H9 (cell line): ENCODE data around the gene NENF. TPM values are rescaled to one million over a fixed set of nuclear protein-coding genes. Genes with fewer than 3 reads are reported as not detected.

Source experiments
- DNase-seq: peaks from one replicate; pipeline ENCODE4 v3.0.0-alpha.2; 2017
- H2AFZ ChIP-seq: one replicate; pipeline ENCODE4 v1.6.1; 2013; ENCODE audit warnings: mild to moderate bottlenecking, low read length, control low read depth, moderate library complexity
- H2AK5ac ChIP-seq: 2 replicates; pipeline ENCODE4 v1.6.1; 2013; ENCODE audit warnings: low read length, control low read depth, mixed read lengths; ENCODE audit not compliant: insufficient read length
- H2BK120ac ChIP-seq: one replicate; pipeline ENCODE4 v1.6.1; 2013; ENCODE audit warnings: low read depth, mild to moderate bottlenecking, low read length, control low read depth, inconsistent platforms; ENCODE audit not compliant: poor library complexity, severe bottlenecking
- H2BK12ac ChIP-seq: 2 replicates; pipeline ENCODE4 v1.6.1; 2013; ENCODE audit warnings: low read length, control low read depth, mixed read lengths, low read depth; ENCODE audit not compliant: insufficient read length
- H2BK15ac ChIP-seq: 2 replicates; pipeline ENCODE4 v1.6.1; 2013; ENCODE audit warnings: low read depth, low read length, control low read depth
- H2BK20ac ChIP-seq: one replicate; pipeline ENCODE4 v1.6.1; 2013; ENCODE audit warnings: low read depth, mild to moderate bottlenecking, low read length, control low read depth, inconsistent platforms; ENCODE audit not compliant: poor library complexity, severe bottlenecking
- H2BK5ac ChIP-seq: 2 replicates; pipeline ENCODE4 v1.6.1; 2013; ENCODE audit warnings: low read length, control low read depth, mixed read lengths; ENCODE audit not compliant: insufficient read length
- H3K14ac ChIP-seq: 2 replicates; pipeline ENCODE4 v1.6.1; 2013; ENCODE audit warnings: low read length, control low read depth; ENCODE audit not compliant: insufficient read depth
- H3K18ac ChIP-seq: 2 replicates; pipeline ENCODE4 v1.6.1; 2013; ENCODE audit warnings: low read depth, mild to moderate bottlenecking, mixed read lengths, low read length, control low read depth; ENCODE audit not compliant: insufficient read length
- H3K23ac ChIP-seq: 2 replicates; pipeline ENCODE4 v1.6.1; 2013; ENCODE audit warnings: low read length, control low read depth, mixed read lengths, low read depth; ENCODE audit not compliant: insufficient read length
- H3K23me2 ChIP-seq: 2 replicates; pipeline ENCODE4 v1.6.1; 2013; ENCODE audit warnings: low read depth, mild to moderate bottlenecking, mixed read lengths, low read length, control low read depth; ENCODE audit not compliant: insufficient read length, poor library complexity, severe bottlenecking
- H3K27ac ChIP-seq: 2 replicates; pipeline ENCODE4 v1.5.1; 2013; ENCODE audit warnings: low read length, control low read depth, mixed read lengths, low read depth; ENCODE audit not compliant: insufficient read length
- H3K27me3 ChIP-seq: 2 replicates; pipeline ENCODE4 v1.6.1; 2013; ENCODE audit warnings: low read length, control low read depth, inconsistent platforms; ENCODE audit not compliant: insufficient read depth
- H3K4ac ChIP-seq: 2 replicates; pipeline ENCODE4 v1.6.1; 2013; ENCODE audit warnings: low read depth, mild to moderate bottlenecking, control low read depth, inconsistent platforms, low read length, moderate library complexity
- H3K4me1 ChIP-seq: 2 replicates; pipeline ENCODE4 v1.6.1; 2013; ENCODE audit warnings: low read length, control low read depth, inconsistent platforms; ENCODE audit not compliant: insufficient read depth
- H3K4me2 ChIP-seq: 2 replicates; pipeline ENCODE4 v1.6.1; 2013; ENCODE audit warnings: low read length, control low read depth, mixed read lengths; ENCODE audit not compliant: insufficient read length, insufficient read depth
- H3K56ac ChIP-seq: 2 replicates; pipeline ENCODE4 v1.6.1; 2013; ENCODE audit warnings: low read depth, mild to moderate bottlenecking, mixed read lengths, low read length, control low read depth; ENCODE audit not compliant: insufficient read length
- H3K79me1 ChIP-seq: 2 replicates; pipeline ENCODE4 v1.6.1; 2013; ENCODE audit warnings: low read depth, mild to moderate bottlenecking, moderate library complexity, low read length, control low read depth, inconsistent platforms; ENCODE audit not compliant: insufficient read depth, poor library complexity, severe bottlenecking
- H3K79me2 ChIP-seq: 2 replicates; pipeline ENCODE4 v1.6.1; 2013; ENCODE audit warnings: low read length, control low read depth, inconsistent platforms; ENCODE audit not compliant: insufficient read depth
- H3K9ac ChIP-seq: 2 replicates; pipeline ENCODE4 v1.6.1; 2013; ENCODE audit warnings: low read length, control low read depth, mixed read lengths; ENCODE audit not compliant: insufficient read length; ENCODE audit errors: extremely low read depth
- H3K9me3 ChIP-seq: one replicate; pipeline ENCODE4 v1.6.1; 2013; ENCODE audit warnings: low read depth, low read length, inconsistent platforms; ENCODE audit not compliant: control insufficient read depth
- H3T11ph ChIP-seq: one replicate; pipeline ENCODE4 v1.6.1; 2013; ENCODE audit warnings: mild to moderate bottlenecking, low read length, control low read depth, inconsistent platforms
- H4K20me1 ChIP-seq: one replicate; pipeline ENCODE4 v1.6.1; 2013; ENCODE audit not compliant: control insufficient read depth, insufficient read length, insufficient read depth
- H4K5ac ChIP-seq: 2 replicates; pipeline ENCODE4 v1.6.1; 2013; ENCODE audit warnings: low read depth, mild to moderate bottlenecking, mixed read lengths, low read length, control low read depth; ENCODE audit not compliant: insufficient read length
- H4K8ac ChIP-seq: replicated peaks from 2 replicates; pipeline ENCODE4 v1.6.1; 2013; ENCODE audit warnings: low read length, control low read depth, mixed read lengths, low read depth; ENCODE audit not compliant: insufficient read length
- H4K91ac ChIP-seq: 2 replicates; pipeline ENCODE4 v1.6.1; 2013; ENCODE audit warnings: low read depth, mild to moderate bottlenecking, moderate library complexity, mixed read lengths, low read length, control low read depth; ENCODE audit not compliant: insufficient read length
- H3K27ac Mint-ChIP-seq, 3 experiments: 2 replicates in 2 of 3; 3 replicates in 1 of 3; pipeline ENCODE4 v1.8.0; 2020 to 2021; ENCODE audit warnings: mixed read lengths in 3 of 3, mild to moderate bottlenecking in 1 of 3, moderate library complexity in 1 of 3
- H3K27me3 Mint-ChIP-seq: 2 replicates; pipeline ENCODE4 v1.8.0; 2021; ENCODE audit warnings: low read depth, mild to moderate bottlenecking, moderate library complexity, mixed read lengths
- H3K36me3 Mint-ChIP-seq, 3 experiments: 2 replicates in 2 of 3; 3 replicates in 1 of 3; pipeline ENCODE4 v1.8.0; 2020 to 2021; ENCODE audit warnings: low read depth in 3 of 3, mixed read lengths in 3 of 3; ENCODE audit not compliant: insufficient read depth in 1 of 3
- H3K4me1 Mint-ChIP-seq, 2 experiments: 2 replicates each; pipeline ENCODE4 v1.8.0; 2020; ENCODE audit warnings: mixed read lengths in 2 of 2
- H3K4me3 Mint-ChIP-seq, 2 experiments: 2 replicates in 1 of 2; 3 replicates in 1 of 2; pipeline ENCODE4 v1.8.0; 2020 to 2021; ENCODE audit warnings: mild to moderate bottlenecking in 2 of 2, mixed read lengths in 2 of 2, moderate library complexity in 1 of 2
- H3K9me3 Mint-ChIP-seq, 2 experiments: 2 replicates in 1 of 2; 3 replicates in 1 of 2; pipeline ENCODE4 v1.8.0; 2020; ENCODE audit warnings: mild to moderate bottlenecking in 2 of 2, mixed read lengths in 2 of 2, moderate library complexity in 1 of 2
- CTCF ChIP-seq: fragments of 200-600 bp; sonication (generic); conservative IDR thresholded peaks from 3 replicates; pipeline ENCODE4 v1.8.0; 2021; ENCODE audit warnings: antibody characterized with exemption, mild to moderate bottlenecking
- WGBS: extraction: QIAGEN DNeasy Blood & Tissue Kit; methylation state at CpG from one replicate; pipeline ENCODE4 v1.1.7; 2013; ENCODE audit warnings: missing lambda C conversion rate, low lambda C conversion rate, mixed read lengths; ENCODE audit not compliant: insufficient read length; ENCODE audit errors: extremely low coverage; 5-methylcytosine and 5-hydroxymethylcytosine counted together
- total RNA-seq: library from RNA; stranded (reverse); gene quantifications from 2 replicates; pipeline ENCODE4 v1.2.1, GENCODE V29; 2021

Gene NENF
- total RNA-seq, 1 experiment from 2014 or later = 28.3 TPM

- no peaks in the 10 kb centered on the region for H3K9me3 ChIP-seq
- no peak overlapping the region for H4K91ac ChIP-seq
- no peaks in the 10 kb centered on the region for H3K4me1 ChIP-seq
- no peak for DNase-seq
- H3K56ac ChIP-seq = no peak overlapping the region
- no peak overlapping the region for H2BK20ac ChIP-seq
- no peak overlapping the region for H4K8ac ChIP-seq
- no peak overlapping the region for H3K18ac ChIP-seq
- no peak overlapping the region for H3K23ac ChIP-seq
- no peak overlapping the region for H2BK15ac ChIP-seq
- Mint-ChIP-seq H3K27ac (no peak overlapping the region), H3K4me3 (no peak overlapping the region), H3K36me3 (peaks cover 2 to 17% (median 8%) of the 10 kb centered on the region in 3 experiments; a peak in 4 of 7 replicates), H3K4me1 (no peaks in the 10 kb centered on the region), H3K9me3 (no peaks in the 10 kb centered on the region), H3K27me3 (no peaks in the 10 kb centered on the region)
- H3K9ac ChIP-seq = no peak overlapping the region
- no peak overlapping the region for H3K27ac ChIP-seq
- TF ChIP-seq CTCF = no peak
- no peak overlapping the region for H2BK5ac ChIP-seq
- no peak overlapping the region for H3K4me2 ChIP-seq
- no CpG with 5 or more reads among the region's 2 CpGs for WGBS
- H3K79me1 ChIP-seq = no peaks in the 10 kb centered on the region
- no peak overlapping the region for H2AK5ac ChIP-seq
- H3K79me2 ChIP-seq = no peaks in the 10 kb centered on the region
- H2AFZ ChIP-seq = no peak overlapping the region
- no peaks in the 10 kb centered on the region for H3K27me3 ChIP-seq
- no peaks in the 10 kb centered on the region for H3K23me2 ChIP-seq
- no peak overlapping the region for H3K4ac ChIP-seq
- H4K5ac ChIP-seq = no peak overlapping the region
- H2BK120ac ChIP-seq = no peak overlapping the region
- no peaks in the 10 kb centered on the region for H4K20me1 ChIP-seq
- no peak overlapping the region for H3K14ac ChIP-seq
- no peak overlapping the region for H3T11ph ChIP-seq
- H2BK12ac ChIP-seq = no peak overlapping the region
Observed at GRCh38 chr1:212447478-212447877, 14.8 kb downstream of the NENF start.
